Activated naive CD4-positive, alpha-beta T cell treated with anti-CD3 and anti-CD28 coated beads, Interleukin-2, amount 50 U/mL, for 16 hours (primary cell): ENCODE data around the gene MAPK9.

Source experiments
- DNase-seq: peaks from one replicate; pipeline ENCODE4 v3.0.0-alpha.2; 2020

The MAPK9 gene

DNA sequence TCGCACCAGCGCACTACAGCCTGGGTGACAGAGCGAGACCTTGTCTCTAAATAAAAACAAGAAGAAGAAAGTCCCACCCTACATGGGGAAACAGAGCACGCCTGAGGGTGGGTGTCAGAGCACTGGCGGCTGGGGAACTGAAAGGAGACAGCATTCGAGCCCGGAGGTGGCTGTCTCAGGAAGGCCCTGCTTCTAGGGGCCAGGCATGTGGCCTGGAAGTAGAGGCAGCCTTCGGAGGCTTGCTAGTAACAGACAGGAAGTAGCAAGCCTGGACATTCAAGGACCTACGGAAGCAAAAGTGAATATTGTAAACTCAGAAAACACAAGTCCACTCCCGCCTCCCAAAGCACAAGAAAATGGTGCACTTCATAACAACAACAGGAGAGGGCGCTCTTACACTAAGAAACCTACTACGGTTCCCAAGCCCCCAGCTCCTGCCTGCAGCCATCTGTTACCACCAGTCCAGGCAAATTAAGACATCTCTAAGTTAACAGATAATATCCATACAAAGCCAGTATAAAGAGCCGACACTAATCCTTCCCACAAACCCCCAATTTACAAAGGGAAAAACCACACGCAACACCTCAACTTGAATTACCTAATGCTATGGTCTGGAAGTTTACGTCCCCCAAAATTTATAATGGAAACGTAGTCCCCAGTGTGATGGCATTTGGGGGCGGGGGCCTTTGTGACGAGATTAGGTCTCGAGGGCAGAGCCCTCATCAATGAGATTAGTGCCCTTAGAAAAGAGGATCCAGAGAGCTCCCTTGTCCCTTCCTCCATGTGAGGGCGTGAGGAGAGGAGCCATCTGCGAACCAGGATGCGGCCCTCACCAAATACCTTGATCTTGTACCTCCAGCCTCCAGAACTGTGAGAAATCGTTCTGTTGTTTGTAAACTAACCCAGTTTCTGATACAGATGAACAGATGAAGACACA, 90.6 kb downstream of the MAPK9 start:
- no peak for DNase-seq

DNA sequence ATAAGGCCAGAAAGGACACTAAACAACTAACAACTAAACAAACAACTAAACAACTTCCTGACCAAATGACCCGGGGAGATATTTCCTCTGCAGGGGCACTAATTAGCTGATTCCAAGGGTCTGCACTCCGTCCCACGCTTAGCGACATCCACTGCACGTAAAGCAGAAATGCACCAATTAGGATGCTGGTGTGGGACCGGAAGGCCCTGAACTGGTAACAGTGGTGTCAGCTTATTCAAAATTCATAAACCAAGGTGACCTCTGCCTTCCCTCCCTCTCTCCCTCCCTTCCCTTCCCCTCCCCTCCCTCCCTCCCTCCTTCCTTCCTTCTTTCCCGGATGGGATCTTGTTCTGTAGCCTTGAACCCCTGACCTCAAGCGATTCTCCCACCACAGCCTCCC, 92.5 kb downstream of the MAPK9 start:
- DNase-seq = no peak

- DNase-seq = no peak
Measured at GRCh38 chr5:180198208-180198607, 93.7 kb downstream of the MAPK9 start.

DNA sequence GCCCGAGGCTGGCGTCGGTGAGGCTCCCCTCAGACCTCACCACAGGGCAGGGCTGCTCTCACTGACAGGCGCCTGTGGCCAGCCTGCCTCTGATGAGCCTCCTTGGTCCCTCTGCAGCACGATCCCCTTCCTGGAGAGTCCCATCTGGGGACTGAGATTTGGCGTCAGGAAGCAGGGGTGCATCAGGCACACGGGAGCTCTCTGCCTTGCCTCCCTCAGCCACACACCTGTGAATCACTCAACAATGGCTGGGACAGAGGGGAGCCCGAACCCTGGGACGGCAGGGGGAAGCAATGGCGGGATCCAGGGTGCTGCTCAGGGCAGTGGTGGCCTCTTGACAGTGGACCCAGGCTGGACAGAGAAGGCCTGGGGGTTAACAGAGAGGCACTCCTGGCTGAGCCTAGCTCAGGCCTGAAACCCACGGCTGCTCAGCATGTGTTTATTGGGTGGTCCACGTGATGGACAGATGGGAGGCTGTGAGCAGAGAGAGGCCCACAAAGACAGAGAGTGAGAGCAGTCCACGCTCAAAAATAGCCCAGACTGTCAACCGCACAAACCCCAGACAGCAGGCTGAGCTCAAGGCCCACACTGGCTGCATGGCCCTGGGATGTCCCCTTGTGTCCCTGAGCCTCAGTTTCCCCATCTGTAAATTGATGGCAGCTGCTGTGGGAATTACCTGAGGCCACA, 94.7 kb downstream of the MAPK9 start:
- DNase-seq = no peak

DNA sequence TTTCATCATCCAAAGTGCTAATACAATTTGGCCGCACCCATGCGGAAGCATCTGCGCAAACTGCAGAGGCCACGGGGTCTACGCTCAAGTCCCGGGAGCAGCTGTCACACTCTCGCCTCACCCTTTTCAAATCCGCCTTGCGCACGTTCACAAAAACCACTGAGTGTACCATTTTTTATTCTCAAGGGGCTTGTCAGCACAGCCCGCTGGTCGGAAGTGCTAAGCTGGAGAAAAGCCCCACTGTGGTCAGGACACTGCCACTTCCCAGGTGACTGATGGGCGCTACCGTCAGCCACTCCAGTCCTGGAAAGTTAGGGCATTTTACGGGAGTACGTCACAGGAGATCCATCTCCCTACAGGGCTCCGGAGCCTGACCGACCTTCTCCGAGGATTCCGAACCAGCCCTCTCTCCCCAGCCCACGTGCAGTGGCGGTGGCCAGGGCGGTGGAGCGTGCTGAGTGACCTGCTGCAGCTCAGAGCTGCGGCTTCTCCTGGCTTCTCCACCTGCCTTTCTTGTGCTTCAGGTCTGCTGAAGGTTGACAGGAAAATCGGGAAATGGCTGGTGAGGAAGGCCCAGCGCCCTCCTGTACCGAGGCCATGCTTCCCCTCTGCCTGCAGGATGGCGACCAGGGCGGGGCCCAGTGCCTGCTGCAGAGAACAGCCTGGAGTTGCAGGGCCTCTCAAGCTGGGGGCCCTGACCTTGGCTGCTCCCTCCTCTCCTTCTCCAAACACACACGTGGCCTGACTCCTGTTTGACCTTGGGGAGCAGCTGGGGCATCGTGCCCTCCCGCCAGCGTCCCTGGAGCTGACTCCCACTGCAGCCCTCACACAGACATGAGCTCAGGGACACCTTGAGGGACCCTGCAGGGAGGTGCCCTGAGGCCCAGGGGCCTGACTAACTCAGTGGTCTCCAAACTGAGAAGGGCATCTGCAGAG, 97.2 kb downstream of the MAPK9 start:
- DNase-seq = no peak

- DNase-seq = no peak
Measured at GRCh38 chr5:180193749-180194375, 98.0 kb downstream of the MAPK9 start.

DNA sequence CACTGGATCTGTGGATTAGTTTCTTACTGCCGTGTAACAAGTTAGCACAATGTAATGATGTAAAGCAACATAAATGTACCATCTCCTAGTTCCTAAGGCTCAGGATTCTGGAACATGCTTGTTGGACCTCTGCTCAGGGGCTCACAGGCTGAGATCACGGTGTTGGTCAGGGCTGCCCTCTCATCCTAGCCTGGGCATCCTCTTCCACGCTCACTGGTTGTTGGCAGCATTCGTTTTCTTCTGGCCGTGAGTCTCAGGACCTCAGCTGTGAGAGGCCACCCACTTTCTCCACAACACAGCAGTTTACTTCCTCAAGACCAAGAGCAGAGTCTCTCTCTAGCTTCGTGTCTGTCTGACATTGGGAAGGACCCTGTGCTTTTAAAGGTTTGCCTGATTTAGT, 100.2 kb downstream of the MAPK9 start:
- DNase-seq = no peak

DNA sequence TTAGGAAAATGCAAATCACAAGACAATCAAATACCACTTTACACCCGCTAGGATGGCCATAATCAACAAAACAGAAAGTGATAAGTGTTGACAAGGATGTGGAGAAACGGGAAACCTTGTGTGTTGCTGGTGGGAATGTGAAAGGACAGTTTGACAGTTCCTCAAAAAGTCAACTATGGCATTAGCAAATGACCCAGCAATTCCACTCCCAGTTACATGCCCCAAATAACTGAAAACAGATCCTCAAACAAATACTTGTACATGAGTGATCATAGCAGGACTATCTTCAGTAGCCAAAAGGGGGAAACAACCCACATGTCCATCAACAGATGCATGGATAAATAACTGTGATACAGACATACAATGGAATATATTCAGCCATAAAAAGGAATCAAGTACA, 104.1 kb downstream of the MAPK9 start:
- no peak for DNase-seq
